HEK293 (cell line): ENCODE results near the gene TRIM28.

ENCODE experiments used
- HOXD13 ChIP-seq: sonication (generic); formaldehyde crosslinking; IDR thresholded peaks from 2 replicates; pipeline ENCODE4 v1.8.0; 2022; ENCODE audit warnings: missing genetic modification reagents, borderline replicate concordance
- IKZF3 ChIP-seq: fragments of 450-650 bp; IDR thresholded peaks from 2 replicates; pipeline ENCODE4 v1.5.0; 2018; ENCODE audit warnings: missing biosample characterization, mild to moderate bottlenecking, missing genetic modification characterization, moderate library complexity
- KLF9 ChIP-seq: fragments of 450-650 bp; formaldehyde crosslinking; IDR thresholded peaks from 2 replicates; pipeline ENCODE4 v1.5.1; 2016; ENCODE audit warnings: missing biosample characterization, missing genetic modification characterization, low read depth
- MZF1 ChIP-seq: fragments of 450-650 bp; formaldehyde crosslinking; IDR thresholded peaks from 2 replicates; pipeline ENCODE4 v1.5.1; 2017; ENCODE audit warnings: missing biosample characterization, missing genetic modification characterization, borderline replicate concordance
- OSR2 ChIP-seq: fragments of 450-650 bp; formaldehyde crosslinking; IDR thresholded peaks from 2 replicates; pipeline ENCODE4 v1.5.1; 2016; ENCODE audit warnings: missing biosample characterization, missing genetic modification characterization
- RBAK ChIP-seq: fragments of 450-650 bp; formaldehyde crosslinking; IDR thresholded peaks from 2 replicates; pipeline ENCODE4 v1.5.1; 2016; ENCODE audit warnings: missing biosample characterization, missing genetic modification characterization
- SALL2 ChIP-seq: fragments of 450-650 bp; formaldehyde crosslinking; IDR thresholded peaks from 2 replicates; pipeline ENCODE4 v1.5.0; 2017; ENCODE audit warnings: missing biosample characterization, mild to moderate bottlenecking, missing genetic modification characterization, borderline replicate concordance
- SP2 ChIP-seq: fragments of 450-650 bp; formaldehyde crosslinking; IDR thresholded peaks from 2 replicates; pipeline ENCODE4 v1.5.1; 2016; ENCODE audit warnings: missing biosample characterization, missing genetic modification characterization
- SP7 ChIP-seq: fragments of 450-650 bp; formaldehyde crosslinking; IDR thresholded peaks from 2 replicates; pipeline ENCODE4 v1.5.1; 2016; ENCODE audit warnings: missing biosample characterization, missing genetic modification characterization
- YY2 ChIP-seq: fragments of 450-650 bp; formaldehyde crosslinking; IDR thresholded peaks from 2 replicates; pipeline ENCODE4 v1.5.1; 2016; ENCODE audit warnings: missing biosample characterization, missing genetic modification characterization
- ZBTB21 ChIP-seq: fragments of 450-650 bp; formaldehyde crosslinking; IDR thresholded peaks from 2 replicates; pipeline ENCODE4 v1.5.1; 2017; ENCODE audit warnings: missing biosample characterization, missing genetic modification characterization
- ZFP37 ChIP-seq: fragments of 450-650 bp; formaldehyde crosslinking; IDR thresholded peaks from 2 replicates; pipeline ENCODE4 v1.5.1; 2016; ENCODE audit warnings: missing biosample characterization, missing genetic modification characterization
- ZNF10 ChIP-seq: fragments of 450-650 bp; formaldehyde crosslinking; IDR thresholded peaks from 2 replicates; pipeline ENCODE4 v1.5.1; 2017; ENCODE audit warnings: missing biosample characterization, missing genetic modification characterization
- ZNF292 ChIP-seq: fragments of 450-650 bp; formaldehyde crosslinking; IDR thresholded peaks from 2 replicates; pipeline ENCODE4 v1.5.1; 2016; ENCODE audit warnings: low read depth, missing biosample characterization, missing genetic modification characterization, borderline replicate concordance
- ZNF366 ChIP-seq: fragments of 450-650 bp; formaldehyde crosslinking; conservative IDR thresholded peaks from 2 replicates; pipeline ENCODE4 v1.5.1; 2016; ENCODE audit warnings: missing biosample characterization, missing genetic modification characterization
- ZNF426 ChIP-seq: fragments of 450-650 bp; formaldehyde crosslinking; IDR thresholded peaks from 2 replicates; pipeline ENCODE4 v1.5.1; 2017; ENCODE audit warnings: missing biosample characterization, missing genetic modification characterization, mild to moderate bottlenecking, inconsistent platforms, moderate library complexity
- ZNF558 ChIP-seq: fragments of 450-650 bp; formaldehyde crosslinking; IDR thresholded peaks from 2 replicates; pipeline ENCODE4 v1.5.1; 2016; ENCODE audit warnings: missing biosample characterization, missing genetic modification characterization
- ZNF830 ChIP-seq: fragments of 450-650 bp; IDR thresholded peaks from 2 replicates; pipeline ENCODE4 v1.5.0; 2018; ENCODE audit warnings: missing biosample characterization, missing genetic modification characterization, low read depth, mild to moderate bottlenecking, moderate library complexity
- ZSCAN23 ChIP-seq: fragments of 450-650 bp; formaldehyde crosslinking; IDR thresholded peaks from 2 replicates; pipeline ENCODE4 v1.5.1; 2016; ENCODE audit warnings: missing biosample characterization, missing genetic modification characterization
- TF ChIP-seq, protein P1 (sequence below): fragments of 450-650 bp; formaldehyde crosslinking; IDR thresholded peaks from 2 replicates; pipeline ENCODE4 v1.5.1; 2016; ENCODE audit warnings: missing biosample characterization, missing genetic modification characterization, borderline replicate concordance
- TF ChIP-seq, protein P2 (sequence below): fragments of 450-650 bp; formaldehyde crosslinking; IDR thresholded peaks from 2 replicates; pipeline ENCODE4 v1.5.1; 2016; ENCODE audit warnings: missing biosample characterization, missing genetic modification characterization, borderline replicate concordance
- TF ChIP-seq, protein P3 (sequence below): fragments of 450-650 bp; IDR thresholded peaks from 2 replicates; pipeline ENCODE4 v1.5.1; 2018; ENCODE audit warnings: missing biosample characterization, mild to moderate bottlenecking, missing genetic modification characterization
- TF ChIP-seq, protein P4 (sequence below): fragments of 450-650 bp; formaldehyde crosslinking; IDR thresholded peaks from 2 replicates; pipeline ENCODE4 v1.5.1; 2017; ENCODE audit warnings: missing biosample characterization, missing genetic modification characterization

TRIM28 gene

DNA sequence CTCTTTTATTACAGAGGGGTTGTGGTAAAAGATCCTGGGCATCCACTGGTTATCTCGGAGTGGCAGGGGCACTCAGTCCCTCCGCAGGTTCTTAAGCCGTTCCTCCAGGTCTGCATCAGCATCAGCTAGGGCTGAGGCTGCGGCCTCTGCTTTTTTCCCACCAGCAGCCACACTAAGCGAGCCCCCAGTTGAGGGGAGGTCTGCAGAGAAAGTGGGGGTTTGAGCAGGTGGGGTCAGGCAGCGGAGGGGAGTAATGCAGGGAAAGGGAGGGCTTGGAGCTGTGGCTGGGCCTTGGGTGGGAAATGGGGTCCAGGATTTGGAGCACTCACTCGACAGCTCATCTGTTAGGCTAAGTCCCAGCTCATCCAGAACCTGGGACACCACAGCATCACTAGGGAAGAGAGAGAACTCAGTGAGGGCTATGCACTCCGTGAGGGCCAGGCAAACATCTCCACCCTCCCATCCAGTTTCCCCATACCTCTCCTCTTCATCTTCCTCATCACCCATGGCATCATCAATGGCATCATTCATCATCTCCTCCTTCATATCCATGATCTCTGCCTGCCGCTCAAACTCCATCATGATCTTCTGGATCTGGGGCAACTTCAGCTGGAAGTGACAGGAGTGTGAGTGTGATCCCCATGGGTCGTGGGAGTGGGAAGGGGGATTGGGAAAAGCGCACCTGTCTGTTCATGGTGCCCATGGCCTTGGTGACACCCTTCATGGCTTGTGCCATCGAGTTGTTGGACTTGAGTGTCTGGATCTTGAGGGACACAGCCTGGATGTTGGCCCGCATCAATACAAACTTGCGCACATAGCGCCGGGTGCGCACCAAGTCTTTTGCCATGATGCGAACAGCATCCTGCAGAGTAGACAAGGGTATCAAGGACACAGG, 8.0 kb downstream of the TRIM28 start (continued):
- TF ChIP-seq HOXD13 (no peak; the same call in 1 of the 2 replicates), ZSCAN23 (no peak), RBAK (tag by site-specific recombination) (no peak), KLF9 (tag by site-specific recombination) (no peak), ZNF366 (no peak), ZFP37 (tag by site-specific recombination) (peak; percentile 37; the same call in 1 of the 2 replicates), OSR2 (no peak), SALL2 (tag by site-specific recombination) (no peak), YY2 (no peak), MZF1 (peak; percentile 66; the same call in 1 of the 2 replicates), IKZF3 (tag by site-specific recombination) (peak; percentile 43; the same call in 1 of the 2 replicates), ZNF292 (no peak), ZNF558 (tag by site-specific recombination) (no peak), SP2 (tag by site-specific recombination) (no peak), SP7 (tag by site-specific recombination) (no peak), ZNF426 (tag by site-specific recombination) (no peak), ZNF830 (tag by site-specific recombination) (no peak), ZBTB21 (tag by site-specific recombination) (no peak), ZNF10 (tag by site-specific recombination) (no peak)
- TF ChIP-seq, protein P1, sequence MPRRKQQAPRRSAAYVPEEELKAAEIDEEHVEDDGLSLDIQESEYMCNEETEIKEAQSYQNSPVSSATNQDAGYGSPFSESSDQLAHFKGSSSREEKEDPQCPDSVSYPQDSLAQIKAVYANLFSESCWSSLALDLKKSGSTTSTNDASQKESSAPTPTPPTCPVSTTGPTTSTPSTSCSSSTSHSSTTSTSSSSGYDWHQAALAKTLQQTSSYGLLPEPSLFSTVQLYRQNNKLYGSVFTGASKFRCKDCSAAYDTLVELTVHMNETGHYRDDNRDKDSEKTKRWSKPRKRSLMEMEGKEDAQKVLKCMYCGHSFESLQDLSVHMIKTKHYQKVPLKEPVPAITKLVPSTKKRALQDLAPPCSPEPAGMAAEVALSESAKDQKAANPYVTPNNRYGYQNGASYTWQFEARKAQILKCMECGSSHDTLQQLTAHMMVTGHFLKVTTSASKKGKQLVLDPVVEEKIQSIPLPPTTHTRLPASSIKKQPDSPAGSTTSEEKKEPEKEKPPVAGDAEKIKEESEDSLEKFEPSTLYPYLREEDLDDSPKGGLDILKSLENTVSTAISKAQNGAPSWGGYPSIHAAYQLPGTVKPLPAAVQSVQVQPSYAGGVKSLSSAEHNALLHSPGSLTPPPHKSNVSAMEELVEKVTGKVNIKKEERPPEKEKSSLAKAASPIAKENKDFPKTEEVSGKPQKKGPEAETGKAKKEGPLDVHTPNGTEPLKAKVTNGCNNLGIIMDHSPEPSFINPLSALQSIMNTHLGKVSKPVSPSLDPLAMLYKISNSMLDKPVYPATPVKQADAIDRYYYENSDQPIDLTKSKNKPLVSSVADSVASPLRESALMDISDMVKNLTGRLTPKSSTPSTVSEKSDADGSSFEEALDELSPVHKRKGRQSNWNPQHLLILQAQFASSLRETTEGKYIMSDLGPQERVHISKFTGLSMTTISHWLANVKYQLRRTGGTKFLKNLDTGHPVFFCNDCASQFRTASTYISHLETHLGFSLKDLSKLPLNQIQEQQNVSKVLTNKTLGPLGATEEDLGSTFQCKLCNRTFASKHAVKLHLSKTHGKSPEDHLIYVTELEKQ, result no peak
- TF ChIP-seq, protein P2, sequence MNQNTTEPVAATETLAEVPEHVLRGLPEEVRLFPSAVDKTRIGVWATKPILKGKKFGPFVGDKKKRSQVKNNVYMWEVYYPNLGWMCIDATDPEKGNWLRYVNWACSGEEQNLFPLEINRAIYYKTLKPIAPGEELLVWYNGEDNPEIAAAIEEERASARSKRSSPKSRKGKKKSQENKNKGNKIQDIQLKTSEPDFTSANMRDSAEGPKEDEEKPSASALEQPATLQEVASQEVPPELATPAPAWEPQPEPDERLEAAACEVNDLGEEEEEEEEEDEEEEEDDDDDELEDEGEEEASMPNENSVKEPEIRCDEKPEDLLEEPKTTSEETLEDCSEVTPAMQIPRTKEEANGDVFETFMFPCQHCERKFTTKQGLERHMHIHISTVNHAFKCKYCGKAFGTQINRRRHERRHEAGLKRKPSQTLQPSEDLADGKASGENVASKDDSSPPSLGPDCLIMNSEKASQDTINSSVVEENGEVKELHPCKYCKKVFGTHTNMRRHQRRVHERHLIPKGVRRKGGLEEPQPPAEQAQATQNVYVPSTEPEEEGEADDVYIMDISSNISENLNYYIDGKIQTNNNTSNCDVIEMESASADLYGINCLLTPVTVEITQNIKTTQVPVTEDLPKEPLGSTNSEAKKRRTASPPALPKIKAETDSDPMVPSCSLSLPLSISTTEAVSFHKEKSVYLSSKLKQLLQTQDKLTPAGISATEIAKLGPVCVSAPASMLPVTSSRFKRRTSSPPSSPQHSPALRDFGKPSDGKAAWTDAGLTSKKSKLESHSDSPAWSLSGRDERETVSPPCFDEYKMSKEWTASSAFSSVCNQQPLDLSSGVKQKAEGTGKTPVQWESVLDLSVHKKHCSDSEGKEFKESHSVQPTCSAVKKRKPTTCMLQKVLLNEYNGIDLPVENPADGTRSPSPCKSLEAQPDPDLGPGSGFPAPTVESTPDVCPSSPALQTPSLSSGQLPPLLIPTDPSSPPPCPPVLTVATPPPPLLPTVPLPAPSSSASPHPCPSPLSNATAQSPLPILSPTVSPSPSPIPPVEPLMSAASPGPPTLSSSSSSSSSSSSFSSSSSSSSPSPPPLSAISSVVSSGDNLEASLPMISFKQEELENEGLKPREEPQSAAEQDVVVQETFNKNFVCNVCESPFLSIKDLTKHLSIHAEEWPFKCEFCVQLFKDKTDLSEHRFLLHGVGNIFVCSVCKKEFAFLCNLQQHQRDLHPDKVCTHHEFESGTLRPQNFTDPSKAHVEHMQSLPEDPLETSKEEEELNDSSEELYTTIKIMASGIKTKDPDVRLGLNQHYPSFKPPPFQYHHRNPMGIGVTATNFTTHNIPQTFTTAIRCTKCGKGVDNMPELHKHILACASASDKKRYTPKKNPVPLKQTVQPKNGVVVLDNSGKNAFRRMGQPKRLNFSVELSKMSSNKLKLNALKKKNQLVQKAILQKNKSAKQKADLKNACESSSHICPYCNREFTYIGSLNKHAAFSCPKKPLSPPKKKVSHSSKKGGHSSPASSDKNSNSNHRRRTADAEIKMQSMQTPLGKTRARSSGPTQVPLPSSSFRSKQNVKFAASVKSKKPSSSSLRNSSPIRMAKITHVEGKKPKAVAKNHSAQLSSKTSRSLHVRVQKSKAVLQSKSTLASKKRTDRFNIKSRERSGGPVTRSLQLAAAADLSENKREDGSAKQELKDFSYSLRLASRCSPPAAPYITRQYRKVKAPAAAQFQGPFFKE (tag by site-specific recombination), result no peak
- TF ChIP-seq, protein P3, sequence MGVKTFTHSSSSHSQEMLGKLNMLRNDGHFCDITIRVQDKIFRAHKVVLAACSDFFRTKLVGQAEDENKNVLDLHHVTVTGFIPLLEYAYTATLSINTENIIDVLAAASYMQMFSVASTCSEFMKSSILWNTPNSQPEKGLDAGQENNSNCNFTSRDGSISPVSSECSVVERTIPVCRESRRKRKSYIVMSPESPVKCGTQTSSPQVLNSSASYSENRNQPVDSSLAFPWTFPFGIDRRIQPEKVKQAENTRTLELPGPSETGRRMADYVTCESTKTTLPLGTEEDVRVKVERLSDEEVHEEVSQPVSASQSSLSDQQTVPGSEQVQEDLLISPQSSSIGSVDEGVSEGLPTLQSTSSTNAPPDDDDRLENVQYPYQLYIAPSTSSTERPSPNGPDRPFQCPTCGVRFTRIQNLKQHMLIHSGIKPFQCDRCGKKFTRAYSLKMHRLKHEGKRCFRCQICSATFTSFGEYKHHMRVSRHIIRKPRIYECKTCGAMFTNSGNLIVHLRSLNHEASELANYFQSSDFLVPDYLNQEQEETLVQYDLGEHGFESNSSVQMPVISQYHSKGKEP (tag by site-specific recombination), result no peak
- TF ChIP-seq, protein P4, sequence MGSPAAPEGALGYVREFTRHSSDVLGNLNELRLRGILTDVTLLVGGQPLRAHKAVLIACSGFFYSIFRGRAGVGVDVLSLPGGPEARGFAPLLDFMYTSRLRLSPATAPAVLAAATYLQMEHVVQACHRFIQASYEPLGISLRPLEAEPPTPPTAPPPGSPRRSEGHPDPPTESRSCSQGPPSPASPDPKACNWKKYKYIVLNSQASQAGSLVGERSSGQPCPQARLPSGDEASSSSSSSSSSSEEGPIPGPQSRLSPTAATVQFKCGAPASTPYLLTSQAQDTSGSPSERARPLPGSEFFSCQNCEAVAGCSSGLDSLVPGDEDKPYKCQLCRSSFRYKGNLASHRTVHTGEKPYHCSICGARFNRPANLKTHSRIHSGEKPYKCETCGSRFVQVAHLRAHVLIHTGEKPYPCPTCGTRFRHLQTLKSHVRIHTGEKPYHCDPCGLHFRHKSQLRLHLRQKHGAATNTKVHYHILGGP (tag by site-specific recombination), result no peak
